ENCODE measurements around the gene MPG.

MPG gene

DNA sequence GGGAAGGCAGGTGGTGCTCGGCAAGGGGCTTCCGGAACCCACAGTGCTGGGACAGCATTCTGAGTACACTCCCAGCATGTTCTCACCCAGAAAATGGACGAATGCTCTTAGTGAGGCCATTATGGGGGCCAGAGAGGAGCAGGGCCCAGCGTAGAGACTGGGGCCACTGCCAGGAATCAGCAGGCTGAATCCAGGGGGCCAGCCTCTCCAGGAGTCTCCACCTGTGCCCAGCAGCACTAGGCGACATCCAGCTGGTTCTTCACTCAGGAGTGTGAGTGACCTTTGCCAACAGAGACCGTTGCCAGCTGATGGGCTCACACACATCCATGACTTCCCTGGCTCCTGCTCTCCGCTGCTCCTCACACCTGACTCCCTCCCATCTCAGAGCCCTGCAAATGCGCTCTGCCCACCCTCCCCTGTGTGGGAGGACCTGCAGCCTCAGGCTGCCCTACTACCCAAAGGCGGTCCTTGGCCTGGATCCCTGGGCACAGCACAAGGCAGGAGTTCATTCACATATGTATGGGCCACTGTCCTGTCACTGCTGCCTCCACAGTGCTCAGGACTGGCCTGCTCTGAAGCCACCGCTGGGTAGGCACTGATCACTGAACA, 10.7 kb upstream of the MPG start:
- Mint-ChIP-seq H3K9me3 (no peaks in the 10 kb centered on the region), H3K36me3 (ENCODE audit: low read depth) (no peaks in the 10 kb centered on the region), H3K4me1 (peaks cover 4% of the 10 kb centered on the region), H3K27ac (no peak overlapping the region), H3K4me3 (no peak overlapping the region), H3K27me3 (peaks cover 21% of the 10 kb centered on the region)
- ATAC-seq: no peak
- DNase-seq: no peak

DNA sequence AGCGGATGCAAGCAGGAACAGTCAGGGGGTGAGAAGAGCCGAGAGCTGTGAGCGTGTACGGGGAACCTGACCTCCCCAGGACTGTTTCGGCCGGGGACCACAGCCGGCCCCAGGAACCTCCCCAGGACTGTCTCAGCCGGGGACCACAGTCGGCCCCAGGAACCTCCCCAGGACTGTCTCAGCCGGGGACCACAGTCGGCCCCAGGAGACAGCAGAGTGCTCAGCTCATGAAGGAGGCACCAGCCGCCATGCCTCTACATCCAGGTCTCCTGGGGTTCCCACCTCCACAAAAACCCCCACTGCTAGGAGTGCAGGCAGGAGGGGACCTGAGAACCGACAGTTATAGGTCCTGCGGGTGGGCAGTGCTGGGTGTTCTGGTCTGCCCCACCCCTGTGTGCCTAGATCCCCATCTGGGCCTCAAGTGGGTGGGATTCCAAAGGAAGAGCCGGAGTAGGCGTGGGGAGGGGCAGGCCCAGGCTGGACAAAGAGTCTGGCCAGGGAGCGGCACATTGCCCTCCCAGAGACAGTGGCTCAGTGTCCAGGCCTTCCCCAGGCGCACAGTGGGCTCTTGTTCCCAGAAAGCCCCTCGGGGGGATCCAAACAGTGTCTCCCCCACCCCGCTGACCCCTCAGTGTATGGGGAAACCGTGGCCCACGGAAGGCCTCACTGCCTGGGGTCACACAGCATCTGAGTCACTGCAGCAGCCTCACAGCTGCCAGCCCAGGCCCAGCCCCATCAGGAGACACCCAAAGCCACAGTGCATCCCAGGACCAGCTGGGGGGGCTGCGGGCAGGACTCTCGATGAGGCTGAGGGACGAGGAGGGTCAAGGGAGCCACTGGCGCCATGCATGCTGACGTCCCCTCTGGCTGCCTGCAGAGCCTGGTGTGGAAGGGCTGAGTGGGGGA, 9.9 kb upstream of the MPG start:
- H3K4me1 Mint-ChIP-seq: peaks cover 7% of the 10 kb centered on the region
- no peaks in the 10 kb centered on the region for H3K36me3 Mint-ChIP-seq (ENCODE audit: low read depth)
- peaks cover 26% of the 10 kb centered on the region for H3K27me3 Mint-ChIP-seq
- no peak overlapping the region for H3K27ac Mint-ChIP-seq
- no peak overlapping the region for H3K4me3 Mint-ChIP-seq
- ATAC-seq (no peak), DNase-seq (no peak)
- H3K9me3 Mint-ChIP-seq: no peaks in the 10 kb centered on the region

DNA sequence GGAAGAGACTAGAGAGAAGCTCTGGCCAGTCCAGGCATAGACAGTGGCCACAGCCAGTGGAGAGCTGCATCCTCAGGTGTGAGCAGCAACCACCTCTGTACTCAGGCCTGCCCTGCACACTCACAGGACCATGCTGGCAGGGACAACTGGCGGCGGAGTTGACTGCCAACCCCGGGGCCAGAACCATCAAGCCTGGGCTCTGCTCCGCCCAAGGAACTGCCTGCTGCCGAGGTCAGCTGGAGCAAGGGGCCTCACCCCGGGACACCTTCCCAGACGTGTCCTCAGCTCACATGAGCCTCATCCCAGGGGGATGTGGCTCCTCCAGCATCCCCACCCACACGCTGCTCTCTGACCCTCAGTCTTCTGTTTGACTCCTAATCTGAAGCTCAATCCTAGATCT, 8.8 kb upstream of the MPG start:
- Mint-ChIP-seq H3K27me3 (peaks cover 34% of the 10 kb centered on the region), H3K4me3 (no peak overlapping the region), H3K9me3 (no peaks in the 10 kb centered on the region), H3K36me3 (ENCODE audit: low read depth) (no peaks in the 10 kb centered on the region), H3K27ac (no peak overlapping the region), H3K4me1 (peaks cover 7% of the 10 kb centered on the region)
- no peak for DNase-seq
- no peak for ATAC-seq

DNA sequence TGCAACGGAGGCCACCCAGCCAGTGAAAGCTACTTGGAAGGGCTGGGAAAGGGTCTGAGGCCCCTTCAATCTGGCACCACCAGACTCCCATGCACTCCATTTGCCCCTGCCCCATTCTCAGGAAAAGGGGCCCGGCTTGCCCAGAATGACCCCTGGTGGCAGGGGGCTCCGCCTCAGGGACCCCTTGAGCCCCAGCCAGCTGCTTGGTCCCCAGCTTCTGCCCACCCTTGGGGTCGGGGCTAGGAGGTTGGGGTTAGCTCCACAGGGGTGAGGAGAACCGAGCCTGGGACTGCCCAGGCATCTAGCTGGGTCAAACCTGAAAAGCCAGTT, 6.8 kb upstream of the MPG start:
- Mint-ChIP-seq H3K36me3 (ENCODE audit: low read depth) (no peaks in the 10 kb centered on the region), H3K4me3 (peak overlapping the region; percentile 21), H3K27ac (no peak overlapping the region), H3K4me1 (peaks cover 9% of the 10 kb centered on the region), H3K9me3 (no peaks in the 10 kb centered on the region), H3K27me3 (peaks cover 43% of the 10 kb centered on the region)
- DNase-seq: no peak
- ATAC-seq: no peak

DNA sequence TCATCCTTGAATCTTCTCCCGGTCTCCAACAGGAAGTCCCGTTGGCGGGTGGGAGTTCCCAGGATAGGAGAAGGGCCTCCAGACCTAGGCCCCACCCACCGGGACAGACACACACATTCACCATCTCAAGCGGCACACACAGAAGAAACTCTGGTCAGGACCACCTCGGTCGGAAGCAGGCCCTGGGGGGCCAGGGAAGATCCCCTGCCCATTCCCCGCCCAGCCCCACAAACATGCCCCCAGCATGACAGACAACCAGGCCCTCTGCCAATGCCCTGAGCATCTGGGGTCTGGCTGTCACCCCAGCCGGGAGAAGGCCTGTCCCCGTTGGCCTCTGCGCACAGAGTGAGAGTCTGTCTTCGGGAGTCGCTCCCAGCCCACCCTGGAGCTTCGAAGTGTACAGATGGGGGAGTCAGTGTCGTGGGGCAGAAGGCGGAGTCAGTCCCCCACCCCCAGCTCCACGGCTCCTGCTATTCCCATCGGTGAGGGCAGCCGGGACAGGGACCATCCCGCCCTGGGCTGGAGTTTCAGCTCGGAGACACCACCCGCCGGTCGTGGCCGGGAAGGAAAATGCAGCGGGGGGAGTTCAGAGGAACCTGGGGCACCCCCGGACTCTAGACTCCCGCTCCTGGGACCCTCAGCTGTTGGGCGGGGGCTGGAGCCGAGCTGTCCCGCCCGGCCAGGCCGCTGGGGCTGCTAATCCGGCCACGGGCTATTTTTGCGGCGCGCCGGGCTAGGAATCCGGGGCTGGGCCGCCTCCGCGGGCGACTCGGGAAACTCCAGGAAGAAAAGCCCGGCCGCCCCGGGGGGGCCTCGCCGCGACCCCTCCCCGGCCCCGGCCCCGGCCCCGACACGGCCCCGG, 6.3 kb upstream of the MPG start:
- peaks cover 43% of the 10 kb centered on the region for H3K27me3 Mint-ChIP-seq

DNA sequence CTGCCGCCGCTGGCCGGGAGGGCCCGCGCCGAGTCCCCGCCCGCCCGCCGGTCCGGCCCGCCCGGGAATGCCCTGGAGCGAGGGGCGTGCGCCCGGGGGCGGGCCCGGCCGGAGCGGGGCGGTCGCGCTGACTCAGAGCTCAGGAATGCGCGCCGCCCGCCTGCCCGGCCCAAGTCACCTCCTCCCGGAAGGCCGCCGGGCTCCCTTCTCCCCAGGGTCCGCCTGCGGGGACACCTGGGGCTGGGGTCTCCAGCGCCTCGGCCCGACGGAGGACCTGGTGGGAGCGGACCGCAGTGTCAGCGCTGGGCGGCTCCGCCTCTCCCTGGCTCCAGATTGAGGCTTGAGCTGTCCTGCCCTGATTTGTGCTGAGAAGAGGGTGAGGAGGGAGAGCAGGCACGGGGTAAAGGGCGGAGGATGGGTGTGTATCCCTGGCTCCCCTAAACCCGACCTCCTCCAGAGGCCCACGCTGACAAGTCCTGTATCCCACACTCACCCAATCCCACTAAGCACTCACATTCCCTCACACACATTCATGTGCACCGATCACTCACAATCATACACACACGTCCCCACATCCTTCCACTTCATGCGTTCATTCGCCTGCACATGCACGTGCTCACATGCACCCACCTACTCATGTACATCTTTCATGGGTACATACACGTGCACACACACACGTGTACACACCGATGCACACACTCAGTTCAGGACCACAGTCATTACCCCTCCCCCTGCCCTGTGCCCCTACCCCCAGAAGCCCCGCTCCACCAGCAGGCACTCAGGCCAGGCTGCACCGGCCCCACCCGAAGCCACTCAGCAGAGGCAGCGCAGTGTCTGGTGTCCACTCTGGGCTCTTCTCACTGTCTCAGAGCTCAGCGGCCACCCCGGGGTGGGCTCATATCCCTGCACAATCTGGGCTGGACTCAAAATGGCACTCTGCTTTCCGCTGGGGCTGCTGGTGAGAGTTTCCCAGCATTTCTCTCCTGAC, 5.2 kb upstream of the MPG start, which contains the start of gene RHBDF1:
Gene RHBDF1 (minus strand): TSS at position 71 of the 988 bp plus-strand sequence. CDS start 7,616 bp downstream, outside the sequence.
- H3K9me3 Mint-ChIP-seq: no peaks in the 10 kb centered on the region
- peaks cover 40% of the 10 kb centered on the region for H3K27me3 Mint-ChIP-seq
- ATAC-seq (peak; percentile 35), DNase-seq (no peak)
- H3K36me3 Mint-ChIP-seq (ENCODE audit: low read depth): no peaks in the 10 kb centered on the region
- H3K4me1 Mint-ChIP-seq: peaks cover 21% of the 10 kb centered on the region
- peak within 1 kb of the TSS; percentile 35 for H3K27ac Mint-ChIP-seq
- H3K4me3 Mint-ChIP-seq: peak within 1 kb of the TSS; percentile 81

More for the DNA sequence above, 6.3 kb upstream of the MPG start:
- ATAC-seq (no peak), DNase-seq (no peak)
- Mint-ChIP-seq H3K9me3 (no peaks in the 10 kb centered on the region), H3K27ac (no peak overlapping the region), H3K36me3 (ENCODE audit: low read depth) (no peaks in the 10 kb centered on the region), H3K4me3 (peak overlapping the region; percentile 21), H3K4me1 (peaks cover 15% of the 10 kb centered on the region)

DNA sequence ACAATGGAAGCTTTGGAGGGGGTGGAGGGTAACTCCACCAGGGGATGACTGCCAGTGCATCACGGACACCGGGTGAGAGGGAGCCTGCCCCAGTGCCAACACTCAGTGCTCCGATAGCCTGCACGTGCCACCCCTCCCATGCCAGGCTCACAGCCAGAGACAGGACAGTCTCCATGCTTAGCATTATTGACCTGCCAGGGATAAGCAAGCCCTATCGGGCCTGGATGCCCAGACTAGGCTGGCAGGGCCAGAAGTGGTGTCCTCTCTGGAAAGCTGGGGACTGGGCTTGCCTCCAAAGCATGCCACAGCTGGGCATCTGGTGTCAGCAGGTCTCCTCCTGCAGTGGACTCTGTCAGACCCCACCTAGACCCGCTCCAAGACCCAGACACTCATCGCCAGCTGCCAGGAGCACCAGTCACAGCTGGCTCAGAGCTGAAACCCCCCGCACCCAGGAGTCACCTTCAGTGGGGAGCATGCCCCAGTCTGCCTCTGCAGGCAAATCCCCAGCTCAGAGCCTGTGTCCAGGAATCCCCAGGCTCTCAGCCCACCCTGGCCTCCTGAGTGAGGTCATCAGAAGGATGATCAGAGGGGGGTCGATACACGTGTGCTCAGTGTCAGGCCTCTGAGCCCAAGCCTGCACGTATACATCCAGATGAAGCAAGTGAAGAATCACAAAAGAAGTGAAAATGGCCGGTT, 3.8 kb upstream of the MPG start:
- Mint-ChIP-seq H3K27ac (no peak overlapping the region), H3K36me3 (ENCODE audit: low read depth) (no peaks in the 10 kb centered on the region), H3K4me3 (no peak overlapping the region), H3K9me3 (no peaks in the 10 kb centered on the region), H3K4me1 (peaks cover 28% of the 10 kb centered on the region), H3K27me3 (peaks cover 40% of the 10 kb centered on the region)
- ATAC-seq (no peak), DNase-seq (no peak)

DNA sequence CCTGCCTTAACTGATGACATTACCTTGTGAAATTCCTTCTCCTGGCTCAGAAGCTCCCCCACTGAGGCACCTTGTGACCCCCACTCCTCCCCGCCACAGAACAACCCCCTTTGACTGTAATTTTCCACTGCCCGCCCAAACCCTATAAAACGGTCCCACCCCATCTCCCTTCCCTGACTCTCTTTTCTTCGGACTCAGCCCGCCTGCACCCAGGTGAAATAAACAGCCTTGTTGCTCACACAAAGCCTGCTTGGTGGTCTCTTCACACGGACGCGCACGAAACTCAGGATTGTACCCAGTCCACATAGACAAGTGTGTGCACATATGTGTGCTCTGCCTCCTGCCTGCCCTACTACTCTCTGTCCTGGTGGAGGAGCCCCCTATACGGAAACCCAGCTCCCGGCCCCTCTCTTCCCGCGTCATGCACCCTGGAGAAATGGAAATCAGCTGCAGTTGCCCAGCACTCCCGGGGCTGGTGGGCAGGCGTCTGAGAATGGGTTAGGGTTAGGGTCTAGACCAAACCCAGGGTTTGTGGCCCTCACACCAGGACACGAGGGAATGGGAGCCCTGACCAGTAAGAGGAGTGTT, 3.2 kb upstream of the MPG start:
- peaks cover 6% of the 10 kb centered on the region for H3K36me3 Mint-ChIP-seq (ENCODE audit: low read depth)
- no peaks in the 10 kb centered on the region for H3K9me3 Mint-ChIP-seq
- peaks cover 35% of the 10 kb centered on the region for H3K4me1 Mint-ChIP-seq
- ATAC-seq: no peak
- peaks cover 36% of the 10 kb centered on the region for H3K27me3 Mint-ChIP-seq
- H3K27ac Mint-ChIP-seq: peak overlapping the region; percentile 17
- H3K4me3 Mint-ChIP-seq: no peak overlapping the region
- no peak for DNase-seq

DNA sequence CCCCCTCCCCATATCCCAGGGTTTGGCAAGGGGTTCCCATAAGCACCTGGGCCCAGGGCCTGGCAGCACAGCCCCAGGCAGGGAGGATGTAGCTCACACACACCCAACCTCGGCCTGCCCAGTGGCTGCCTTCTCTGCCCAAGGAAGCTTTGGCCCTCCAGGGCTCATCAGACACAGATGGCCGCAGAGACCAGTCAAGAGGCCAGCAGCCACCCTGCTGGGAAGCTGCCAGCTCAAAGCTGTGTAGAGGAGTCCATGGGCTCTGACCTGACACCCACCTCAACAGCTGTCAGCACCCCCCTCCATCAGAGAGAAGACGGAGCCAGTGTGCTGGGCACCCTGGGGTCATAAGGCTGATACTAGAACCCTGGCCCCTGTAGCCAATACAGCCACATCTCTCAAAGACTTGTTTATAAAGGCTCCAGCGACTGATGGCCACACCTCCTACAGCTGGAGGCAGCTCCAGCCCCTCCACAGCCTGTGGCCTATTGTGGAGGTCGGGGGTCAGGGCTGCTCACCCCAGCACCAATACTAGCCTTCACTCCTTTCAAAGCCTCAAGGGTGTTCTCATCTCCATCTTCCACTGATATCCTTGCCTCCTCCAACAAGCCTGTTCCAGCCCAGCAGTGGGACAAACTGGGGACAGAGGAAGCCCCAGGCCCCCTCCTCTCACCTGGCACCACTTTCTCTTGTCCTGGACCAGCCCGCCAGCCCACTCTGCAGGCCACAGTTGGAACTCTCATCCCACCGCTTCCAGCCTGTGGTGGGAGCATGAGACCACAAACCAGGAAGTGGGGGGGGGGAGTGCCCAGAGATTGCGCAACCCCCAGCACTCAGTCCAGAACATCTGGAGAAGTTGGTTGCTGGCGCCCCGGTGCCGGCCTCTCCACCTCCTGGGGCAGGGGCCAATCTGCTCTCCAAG, 2.2 kb upstream of the MPG start:
- peaks cover 8% of the 10 kb centered on the region for H3K36me3 Mint-ChIP-seq (ENCODE audit: low read depth)
- H3K27me3 Mint-ChIP-seq: peaks cover 29% of the 10 kb centered on the region
- DNase-seq (no peak), ATAC-seq (no peak)
- H3K9me3 Mint-ChIP-seq: no peaks in the 10 kb centered on the region
- H3K4me3 Mint-ChIP-seq: peak overlapping the region; percentile 77
- H3K27ac Mint-ChIP-seq: no peak overlapping the region
- H3K4me1 Mint-ChIP-seq: peaks cover 39% of the 10 kb centered on the region

DNA sequence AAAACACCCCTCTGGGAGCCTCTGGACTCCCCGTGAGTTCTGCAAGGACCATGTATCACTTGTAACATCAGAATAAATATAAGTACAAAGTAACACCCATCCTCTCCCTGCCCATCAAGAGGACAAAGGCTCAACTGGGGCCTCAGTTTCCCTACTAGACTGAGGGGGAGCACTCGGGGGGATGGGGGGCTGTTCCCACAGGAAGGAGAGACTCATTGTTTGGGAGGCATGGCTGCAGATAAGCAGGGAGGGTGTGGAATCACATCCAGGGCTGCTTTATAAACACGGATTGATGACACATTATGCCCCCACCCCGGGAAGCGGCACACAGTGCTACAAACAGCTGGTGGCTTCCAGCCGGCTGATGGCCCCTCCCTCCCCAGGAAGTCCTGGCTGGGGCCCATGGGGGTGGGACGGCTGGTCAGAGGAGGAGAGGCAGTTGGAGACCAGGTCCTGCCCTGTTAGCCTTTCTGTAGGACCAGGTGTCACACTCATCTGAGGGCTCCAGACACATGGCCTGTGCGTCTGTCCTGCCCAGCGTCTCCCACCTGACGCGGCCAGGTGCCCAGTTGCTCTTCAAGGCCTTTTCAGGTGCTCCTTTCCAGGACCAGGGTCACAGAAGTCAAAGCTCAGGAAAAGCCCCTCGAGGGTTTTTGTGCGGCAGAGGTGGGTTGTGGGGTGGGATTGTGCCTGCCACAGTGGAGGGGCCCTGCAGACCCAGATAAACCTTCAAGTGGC, 1.3 kb upstream of the MPG start:
- peaks cover 8% of the 10 kb centered on the region for H3K36me3 Mint-ChIP-seq (ENCODE audit: low read depth)
- H3K27me3 Mint-ChIP-seq: peaks cover 23% of the 10 kb centered on the region
- no peaks in the 10 kb centered on the region for H3K9me3 Mint-ChIP-seq
- peak overlapping the region; percentile 77 for H3K4me3 Mint-ChIP-seq
- peak overlapping the region; percentile 80 for H3K27ac Mint-ChIP-seq
- H3K4me1 Mint-ChIP-seq: peaks cover 38% of the 10 kb centered on the region
- ATAC-seq (no peak), DNase-seq (no peak)

DNA sequence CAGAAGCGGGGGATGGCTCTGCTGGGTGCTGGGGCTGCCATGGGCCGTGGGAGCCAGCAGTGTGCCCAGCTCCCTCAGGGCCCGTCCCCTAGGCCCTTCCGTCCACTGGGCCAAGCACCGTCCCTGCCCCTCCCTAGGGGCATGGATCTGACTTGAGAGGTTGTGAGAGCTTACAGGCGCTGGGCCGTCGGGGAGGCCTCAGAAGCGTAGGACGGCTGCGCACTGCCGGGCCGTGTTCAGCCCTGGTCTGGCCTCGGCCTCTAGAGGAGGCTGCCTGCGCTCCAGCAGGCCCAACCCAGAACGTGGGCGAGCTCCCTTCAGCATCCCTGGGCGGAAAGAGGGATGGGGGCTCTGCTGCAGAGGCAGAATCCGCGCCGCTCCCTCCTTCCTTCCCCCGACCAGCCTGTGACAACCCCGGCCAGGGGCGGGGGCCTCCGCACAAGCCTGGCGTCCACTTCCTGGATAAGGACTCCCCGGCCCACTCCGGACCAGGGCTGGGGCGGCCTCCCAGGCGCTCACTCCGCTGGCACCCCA, 685 bp upstream of the MPG start:
- Mint-ChIP-seq H3K27ac (peak overlapping the region; percentile 80), H3K9me3 (no peaks in the 10 kb centered on the region), H3K27me3 (peaks cover 22% of the 10 kb centered on the region), H3K4me3 (peak overlapping the region; percentile 77), H3K4me1 (peaks cover 37% of the 10 kb centered on the region), H3K36me3 (ENCODE audit: low read depth) (peaks cover 8% of the 10 kb centered on the region)
- peak; percentile 37 for ATAC-seq
- DNase-seq: peak; percentile 46
